Measurements from ENCODE around the gene MED14. TPM values are rescaled to one million over a fixed set of nuclear protein-coding genes. Genes with fewer than 3 reads are reported as not detected.

The MED14 gene
- total and polyA plus RNA-seq, 2 of the 13 experiments (the other 11 are each of a cell fraction or from before 2014, with no cell fraction given), result 10.2 to 16.3 TPM

DNA sequence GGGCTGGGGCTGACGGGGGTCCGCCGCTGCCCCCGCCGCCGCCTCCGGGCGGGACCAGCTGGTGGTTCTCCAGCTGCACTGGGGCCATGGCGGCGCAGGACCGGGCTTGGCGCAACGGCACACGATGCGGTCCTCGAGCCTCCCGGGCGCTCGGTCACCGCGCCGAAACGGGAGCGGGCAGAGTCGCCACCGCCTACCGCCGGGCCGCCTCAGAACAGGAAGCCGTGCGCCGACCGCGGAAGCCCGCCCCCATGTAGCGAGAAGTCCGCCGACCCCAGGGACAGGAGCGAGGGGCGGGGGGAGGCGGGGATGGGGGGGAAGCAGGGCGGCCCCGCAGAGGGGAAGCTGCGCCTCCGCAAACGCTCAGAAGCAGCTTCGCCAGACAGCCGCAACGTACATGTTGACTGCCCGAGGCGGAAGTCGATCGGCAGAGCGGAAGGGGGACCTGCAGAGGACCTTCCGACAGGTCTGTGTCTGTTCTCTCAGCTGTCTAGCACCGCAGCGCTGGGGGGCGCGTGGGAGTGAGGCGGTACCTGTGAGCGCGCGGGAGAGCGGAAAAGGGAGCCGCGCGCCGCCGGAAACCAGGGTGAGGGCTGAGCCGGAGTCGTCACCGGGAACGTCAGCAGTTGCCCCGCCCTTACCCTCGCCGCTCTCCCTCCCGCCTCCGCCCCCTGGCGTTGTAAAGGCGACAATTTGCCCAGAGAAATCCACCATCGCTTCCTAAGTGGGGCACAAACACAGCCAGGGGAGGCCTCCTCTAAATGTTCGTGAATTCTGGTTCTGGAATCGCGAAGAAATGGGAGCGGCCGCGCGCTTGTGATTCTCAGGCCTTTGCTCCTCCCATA, at the start of gene MED14 (continued):
- TF ChIP-seq ZNF407 (CRISPR knock-in tag; IDR thresholded peaks at IDR 0.05; ENCODE audit: not compliant biosample characterization) (peak; percentile 84), NFRKB (IDR thresholded peaks at IDR 0.05) (no peak), CCAR2 (optimal IDR thresholded peaks at IDR 0.05; ENCODE audit: low read depth, low read length) (no peak), XRCC5 (optimal IDR thresholded peaks at IDR 0.05; ENCODE audit: low read length) (no peak), U2AF2 (IDR thresholded peaks at IDR 0.05; ENCODE audit: low read depth, low read length) (no peak), ZNF749 (CRISPR knock-in tag; IDR thresholded peaks at IDR 0.05; ENCODE audit: borderline replicate concordance) (peak; percentile 58; the same call in 1 of the 2 replicates), GFI1 (CRISPR knock-in tag; IDR thresholded peaks at IDR 0.05; ENCODE audit: borderline replicate concordance) (no peak), POLR2AphosphoS5 (IDR thresholded peaks at IDR 0.05; ENCODE audit: low read depth, low read length) (peak; percentile 63), ZNF296 (CRISPR knock-in tag; conservative IDR thresholded peaks at IDR 0.05) (no peak), HNF4G (IDR thresholded peaks at IDR 0.05; ENCODE audit: borderline replicate concordance, low read depth, low read length) (no peak), HNF4G (CRISPR knock-in tag; IDR thresholded peaks at IDR 0.05; ENCODE audit: borderline replicate concordance, low read depth) (no peak), ZNF331 (CRISPR knock-in tag; IDR thresholded peaks at IDR 0.05) (peak; percentile 32; the same call in 1 of the 2 replicates), HDAC2 (CRISPR knock-in tag; IDR thresholded peaks at IDR 0.05) (no peak), TRIM24 (CRISPR knock-in tag; IDR thresholded peaks at IDR 0.05) (no peak), ZNF24 (IDR thresholded peaks at IDR 0.05) (no peak), TMF1 (CRISPR knock-in tag; IDR thresholded peaks at IDR 0.05; ENCODE audit: low read depth) (no peak), ZNF644 (CRISPR knock-in tag; IDR thresholded peaks at IDR 0.05; ENCODE audit: low read depth) (no peak), HOXD1 (CRISPR knock-in tag; IDR thresholded peaks at IDR 0.05) (0 out of 2 replicates have a peak, but pooled peaks have one; percentile 47), RARG (CRISPR knock-in tag; IDR thresholded peaks at IDR 0.05; ENCODE audit: low read depth) (no peak), RORA (CRISPR knock-in tag; IDR thresholded peaks at IDR 0.05) (no peak), TOPORS (CRISPR knock-in tag; IDR thresholded peaks at IDR 0.05) (no peak), PBX2 (CRISPR knock-in tag; IDR thresholded peaks at IDR 0.05) (no peak), ZNF431 (CRISPR knock-in tag; IDR thresholded peaks at IDR 0.05; ENCODE audit: borderline replicate concordance, low read depth) (no peak)

Measured in HepG2 (cell line).